Left ventricle myocardium inferior (tissue), 1 donor: Measurements from ENCODE around the gene GABRG3. TPM values are rescaled to one million over a fixed set of nuclear protein-coding genes. Genes with fewer than 3 reads are reported as not detected.

Experiments used
- DNase-seq: peaks from one replicate; pipeline ENCODE4 v3.0.0-alpha.2; 2020
- H3K27ac ChIP-seq: fragments of 200-600 bp; replicated peaks from 2 replicates; pipeline ENCODE4 v1.8.0; 2021
- H3K27me3 ChIP-seq: fragments of 200-600 bp; 2 replicates; pipeline ENCODE4 v1.8.0; 2021; ENCODE audit warnings: low read depth
- H3K36me3 ChIP-seq: fragments of 200-600 bp; 2 replicates; pipeline ENCODE4 v1.8.0; 2021
- H3K4me1 ChIP-seq: fragments of 200-600 bp; 2 replicates; pipeline ENCODE4 v1.8.0; 2021
- H3K4me3 ChIP-seq: fragments of 200-600 bp; 2 replicates; pipeline ENCODE4 v1.8.0; 2021; ENCODE audit warnings: mild to moderate bottlenecking, moderate library complexity
- H3K9me3 ChIP-seq: fragments of 200-600 bp; replicated peaks from 2 replicates; pipeline ENCODE4 v1.8.0; 2021
- CTCF ChIP-seq: fragments of 200-600 bp; IDR thresholded peaks from 2 replicates; pipeline ENCODE4 v1.8.0; 2021; ENCODE audit warnings: antibody characterized with exemption, mild to moderate bottlenecking, borderline replicate concordance
- intact Hi-C: fragments of 100-400 bp; cut with micrococcal nuclease; formaldehyde crosslinking; loops from one replicate; pipeline ENCODE4 v1.11.0; 2022
- total RNA-seq: library from RNA; stranded (reverse); fragmentation: NEBNext Ultra II Directional; extraction: Animal tissue kit (Norgen Biotek cat#: 25700); gene quantifications from one replicate; pipeline ENCODE4 v1.2.1, GENCODE V29; 2021
- donor health status: DM: no; HTN: yes; CAD: no; lungs with severe emphysema.

GABRG3 gene
- total RNA-seq, 1 donor from 2014 or later: not detected

GRCh38 chr15:27382361-27383025 lies 411.5 kb downstream of the GABRG3 start:
- H3K36me3 ChIP-seq: no peaks in the 10 kb centered on the region

DNA sequence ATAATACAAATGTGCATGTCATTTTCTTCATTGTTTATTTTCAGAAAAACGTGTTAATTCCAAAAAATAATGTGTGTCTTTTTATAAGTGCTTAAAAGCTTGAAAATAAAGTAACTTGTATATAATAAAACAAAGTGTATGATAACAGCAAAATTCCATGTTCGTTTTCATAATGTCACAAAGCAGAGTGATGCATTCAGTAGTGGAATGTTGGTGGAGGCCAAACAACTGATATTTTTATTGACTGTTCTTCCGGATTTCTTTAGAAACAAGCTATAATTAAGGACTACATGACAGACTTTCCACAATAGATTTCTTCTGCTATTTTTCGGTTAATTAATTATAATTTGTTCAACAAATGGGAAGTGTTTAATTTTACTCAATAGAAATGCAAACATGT lies 412.7 kb downstream of the GABRG3 start:
- Histone ChIP-seq H3K27me3 (peaks cover 4% of the 10 kb centered on the region), H3K4me3 (no peak overlapping the region), H3K36me3 (no peaks in the 10 kb centered on the region), H3K9me3 (peaks cover 5% of the 10 kb centered on the region), H3K27ac (no peak overlapping the region), H3K4me1 (no peaks in the 10 kb centered on the region)
- no peak for TF ChIP-seq CTCF
- intact Hi-C loops: no loop called here
- no peak for DNase-seq

More at GRCh38 chr15:27382361-27383025, 411.5 kb downstream of the GABRG3 start:
- no peak for DNase-seq
- no peak for TF ChIP-seq CTCF
- H3K4me1 ChIP-seq: no peaks in the 10 kb centered on the region
- intact Hi-C loops: no loop called here
- no peak overlapping the region for H3K27ac ChIP-seq
- peaks cover 5% of the 10 kb centered on the region for H3K9me3 ChIP-seq
- no peak overlapping the region for H3K4me3 ChIP-seq
- H3K27me3 ChIP-seq: peaks cover 4% of the 10 kb centered on the region

GRCh38 chr15:27392163-27392562 lies 421.2 kb downstream of the GABRG3 start:
- Histone ChIP-seq H3K27me3 (no peaks in the 10 kb centered on the region), H3K36me3 (no peaks in the 10 kb centered on the region), H3K4me1 (no peaks in the 10 kb centered on the region), H3K4me3 (no peak overlapping the region), H3K9me3 (peaks cover 16% of the 10 kb centered on the region), H3K27ac (no peak overlapping the region)
- DNase-seq: no peak
- TF ChIP-seq CTCF: no peak
- intact Hi-C loops: no loop called here

DNA sequence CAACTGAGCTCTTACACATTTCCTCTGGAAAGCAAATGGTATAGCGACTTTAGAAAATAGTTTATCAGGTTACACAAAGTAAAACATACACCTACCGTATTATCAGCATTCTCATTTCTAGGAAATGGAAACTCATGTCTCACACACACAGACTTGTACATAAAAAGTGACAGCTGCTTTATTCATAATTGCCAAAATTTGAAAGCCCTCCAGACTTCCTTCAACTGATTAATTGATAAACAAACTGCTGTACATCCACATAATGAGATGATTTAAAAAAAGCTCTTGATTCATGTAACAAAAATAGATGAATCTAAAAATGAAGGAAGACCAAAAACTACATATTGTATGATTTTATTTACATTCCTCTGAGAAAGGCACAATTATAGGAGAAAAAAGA lies 425.5 kb downstream of the GABRG3 start:
- no peak overlapping the region for H3K27ac ChIP-seq
- TF ChIP-seq CTCF: no peak

GRCh38 chr15:27396996-27397395 lies 426.0 kb downstream of the GABRG3 start:
- H3K4me3 ChIP-seq: no peak overlapping the region
- DNase-seq: no peak
- H3K9me3 ChIP-seq: peaks cover 16% of the 10 kb centered on the region
- TF ChIP-seq CTCF: no peak
- no peaks in the 10 kb centered on the region for H3K4me1 ChIP-seq
- H3K27me3 ChIP-seq: no peaks in the 10 kb centered on the region
- H3K36me3 ChIP-seq: no peaks in the 10 kb centered on the region
- no peak overlapping the region for H3K27ac ChIP-seq
- intact Hi-C loops: no loop called here

More for the DNA sequence above, 425.5 kb downstream of the GABRG3 start:
- Histone ChIP-seq H3K4me1 (no peaks in the 10 kb centered on the region), H3K4me3 (no peak overlapping the region), H3K27me3 (no peaks in the 10 kb centered on the region), H3K9me3 (peaks cover 16% of the 10 kb centered on the region), H3K36me3 (no peaks in the 10 kb centered on the region)
- no peak for DNase-seq
- intact Hi-C loops: no loop called here
